CD4-positive, alpha-beta T cell (primary cell): ENCODE results near the gene SORCS2. TPM values are rescaled to one million over a fixed set of nuclear protein-coding genes. Genes with fewer than 3 reads are reported as not detected.

Experiments used
- ATAC-seq: fragments of 200-7000 bp; cut with Tn5 transposase; one replicate; pipeline ENCODE4 v1.10.0; 2022; ENCODE audit warnings: mild to moderate bottlenecking; ENCODE audit not compliant: poor library complexity
- CTCF ChIA-PET: fragments of 350-600 bp; sonication (Branson Sonifier 250); formaldehyde crosslinking; loops from one replicate; lab custom pipeline; 2021; ENCODE audit warnings: antibody characterized with exemption, inconsistent platforms; lab: Charles Lee
- POLR2A ChIA-PET: fragments of 350-600 bp; sonication (Branson Sonifier 250); formaldehyde crosslinking; loops from one replicate; lab custom pipeline; 2021; ENCODE audit warnings: antibody characterized with exemption, inconsistent platforms; lab: Charles Lee
- DNase-seq, 14 experiments: peaks; one replicate each; pipeline ENCODE4 v3.0.0-alpha.2; 2013 to 2020; ENCODE audit warnings: mixed read lengths in 2 of 14
- H3K27ac ChIP-seq, 2 donors: one replicate each; pipeline versions ENCODE4 v1.5.1 to v1.7.0; 2013; ENCODE audit warnings: low read length in 2 of 2, low read depth in 1 of 2, mild to moderate bottlenecking in 1 of 2
- H3K27me3 ChIP-seq, 2 experiments: 1 replicate in 1 of 2; 2 replicates in 1 of 2; pipeline versions ENCODE4 v1.6.1 to v1.7.0; 2013; ENCODE audit warnings: low read length in 2 of 2, control low read depth in 1 of 2, mild to moderate bottlenecking in 1 of 2, moderate library complexity in 1 of 2; ENCODE audit not compliant: insufficient read depth in 2 of 2, control insufficient read depth in 1 of 2
- H3K36me3 ChIP-seq: one replicate; pipeline ENCODE4 v1.6.1; 2013; ENCODE audit warnings: low read length, control low read depth; ENCODE audit not compliant: insufficient read depth
- H3K4me1 ChIP-seq: one replicate; pipeline ENCODE4 v1.6.1; 2013; ENCODE audit warnings: low read length, control low read depth; ENCODE audit not compliant: insufficient read depth
- H3K4me3 ChIP-seq: one replicate; pipeline ENCODE4 v1.5.1; 2013; ENCODE audit warnings: mild to moderate bottlenecking, low read length, moderate library complexity
- H3K9me3 ChIP-seq, 2 experiments: 1 replicate in 1 of 2; 2 replicates in 1 of 2; pipeline versions ENCODE4 v1.6.1 to v1.7.0; 2013; ENCODE audit warnings: low read length in 2 of 2, mild to moderate bottlenecking in 2 of 2, control low read depth in 1 of 2, moderate library complexity in 1 of 2; ENCODE audit not compliant: control insufficient read depth in 1 of 2, insufficient read depth in 1 of 2
- H3K27ac Mint-ChIP-seq: one replicate; pipeline ENCODE4 v1.8.0; 2020; ENCODE audit warnings: mixed read lengths
- H3K27me3 Mint-ChIP-seq: one replicate; pipeline ENCODE4 v1.8.0; 2021; ENCODE audit warnings: mixed read lengths
- H3K36me3 Mint-ChIP-seq: one replicate; pipeline ENCODE4 v1.8.0; 2021; ENCODE audit warnings: low read depth, mixed read lengths
- H3K4me1 Mint-ChIP-seq: one replicate; pipeline ENCODE4 v1.8.0; 2021; ENCODE audit warnings: low read depth, mixed read lengths
- H3K4me3 Mint-ChIP-seq: one replicate; pipeline ENCODE4 v1.8.0; 2020; ENCODE audit warnings: mild to moderate bottlenecking, mixed read lengths
- H3K9me3 Mint-ChIP-seq: one replicate; pipeline ENCODE4 v1.8.0; 2020; ENCODE audit warnings: mixed read lengths
- intact Hi-C, 2 experiments: fragments of 100-400 bp; cut with DNase I in 1 of 2; cut with micrococcal nuclease in 1 of 2; formaldehyde crosslinking; loops; one replicate each; pipeline versions ENCODE4 v1.15.1 to v1.9.0; 2023 to 2025; cut with DNase I, micrococcal nuclease
- total RNA-seq, 174 experiments: library from RNA in 2 of 174; stranded (reverse) in 2 of 174; gene quantifications; one replicate each; pipeline ENCODE4 v1.2.3 and lab custom pipeline; 2021 to 2026
- TF ChIP-seq, protein P1 (sequence below): fragments of 200-600 bp; IDR thresholded peaks from one replicate; pipeline ENCODE4 v1.8.0; 2022; ENCODE audit warnings: antibody characterized with exemption, mild to moderate bottlenecking

SORCS2 gene
- total RNA-seq, 2 experiments from 2014 or later = not detected

DNA sequence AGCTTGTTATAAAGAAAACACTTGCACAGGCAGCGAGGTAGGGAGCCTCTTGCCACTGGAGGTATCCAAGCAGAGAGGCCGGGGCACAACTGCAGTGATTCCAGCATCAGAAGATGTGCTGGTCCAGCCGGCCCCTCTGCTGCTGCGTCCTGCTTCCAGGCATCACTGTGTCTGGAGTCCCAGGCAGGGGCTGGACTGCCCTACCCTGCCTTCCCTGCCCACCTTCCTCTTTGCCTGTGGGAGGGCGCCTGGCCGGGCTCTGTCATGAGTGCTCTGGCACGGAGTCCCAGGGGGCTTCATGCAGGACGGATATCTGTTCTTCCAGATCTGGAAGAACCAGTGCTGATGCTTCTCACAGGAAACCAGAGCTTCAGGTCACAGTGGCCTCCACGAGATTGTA is 430.0 kb downstream of the SORCS2 start:
- Mint-ChIP-seq H3K4me3 (no peak overlapping the region), H3K27me3 (peaks cover 10% of the 10 kb centered on the region), H3K27ac (no peak overlapping the region), H3K9me3 (no peaks in the 10 kb centered on the region), H3K4me1 (no peaks in the 10 kb centered on the region), H3K36me3 (no peaks in the 10 kb centered on the region)
- TF ChIP-seq, protein P1, sequence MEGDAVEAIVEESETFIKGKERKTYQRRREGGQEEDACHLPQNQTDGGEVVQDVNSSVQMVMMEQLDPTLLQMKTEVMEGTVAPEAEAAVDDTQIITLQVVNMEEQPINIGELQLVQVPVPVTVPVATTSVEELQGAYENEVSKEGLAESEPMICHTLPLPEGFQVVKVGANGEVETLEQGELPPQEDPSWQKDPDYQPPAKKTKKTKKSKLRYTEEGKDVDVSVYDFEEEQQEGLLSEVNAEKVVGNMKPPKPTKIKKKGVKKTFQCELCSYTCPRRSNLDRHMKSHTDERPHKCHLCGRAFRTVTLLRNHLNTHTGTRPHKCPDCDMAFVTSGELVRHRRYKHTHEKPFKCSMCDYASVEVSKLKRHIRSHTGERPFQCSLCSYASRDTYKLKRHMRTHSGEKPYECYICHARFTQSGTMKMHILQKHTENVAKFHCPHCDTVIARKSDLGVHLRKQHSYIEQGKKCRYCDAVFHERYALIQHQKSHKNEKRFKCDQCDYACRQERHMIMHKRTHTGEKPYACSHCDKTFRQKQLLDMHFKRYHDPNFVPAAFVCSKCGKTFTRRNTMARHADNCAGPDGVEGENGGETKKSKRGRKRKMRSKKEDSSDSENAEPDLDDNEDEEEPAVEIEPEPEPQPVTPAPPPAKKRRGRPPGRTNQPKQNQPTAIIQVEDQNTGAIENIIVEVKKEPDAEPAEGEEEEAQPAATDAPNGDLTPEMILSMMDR = no peak
- no peak overlapping the region for H3K27ac ChIP-seq
- CTCF ChIA-PET = no interaction called here
- no peaks in the 10 kb centered on the region for H3K36me3 ChIP-seq
- no peak overlapping the region for H3K4me3 ChIP-seq
- H3K4me1 ChIP-seq = no peaks in the 10 kb centered on the region
- POLR2A ChIA-PET = no interaction called here
- DNase-seq (no peak), ATAC-seq (no peak)
- peaks cover 0 to 5% of the 10 kb centered on the region in 2 experiments for H3K9me3 ChIP-seq
- intact Hi-C loops = no loop called here
- H3K27me3 ChIP-seq = no peaks in the 10 kb centered on the region

DNA sequence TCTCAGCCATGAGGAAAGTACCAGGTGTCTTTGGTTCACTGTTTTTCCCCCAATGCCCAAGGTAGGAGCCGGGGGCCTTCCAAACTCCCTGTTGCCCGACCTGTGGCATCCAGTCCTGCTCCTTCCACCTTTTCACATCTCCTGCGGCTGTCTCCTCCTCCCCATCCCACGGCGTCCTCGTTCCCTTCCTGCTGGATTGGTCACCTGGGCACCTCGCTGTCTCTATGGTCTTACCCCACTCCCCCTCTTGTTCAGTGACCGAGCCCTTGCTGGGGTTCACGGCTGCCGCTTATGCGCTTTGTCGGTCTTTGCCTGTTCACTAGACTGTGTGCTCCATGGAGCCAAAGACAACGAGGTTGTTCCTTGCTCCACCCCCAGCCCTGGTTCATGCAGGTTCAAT is 431.1 kb downstream of the SORCS2 start:
- Histone ChIP-seq H3K4me1 (no peaks in the 10 kb centered on the region), H3K9me3 (peaks cover 0 to 5% of the 10 kb centered on the region in 2 experiments), H3K36me3 (no peaks in the 10 kb centered on the region), H3K27me3 (no peaks in the 10 kb centered on the region), H3K27ac (no peak overlapping the region), H3K4me3 (no peak overlapping the region)
- POLR2A ChIA-PET = no interaction called here
- ATAC-seq = no peak
- no peaks in the 10 kb centered on the region for H3K9me3 Mint-ChIP-seq
- intact Hi-C loops = no loop called here
- CTCF ChIA-PET = no interaction called here
- TF ChIP-seq, protein P1 = no peak
- no peak for DNase-seq
- no peak overlapping the region for H3K27ac Mint-ChIP-seq
- H3K27me3 Mint-ChIP-seq = peaks cover 12% of the 10 kb centered on the region
- H3K36me3 Mint-ChIP-seq = no peaks in the 10 kb centered on the region
- no peaks in the 10 kb centered on the region for H3K4me1 Mint-ChIP-seq
- H3K4me3 Mint-ChIP-seq = no peak overlapping the region

GRCh38 chr4:7624396-7624980 is 432.1 kb downstream of the SORCS2 start:
- no peak for DNase-seq
- intact Hi-C loops = no loop called here
- H3K4me3 ChIP-seq = no peak overlapping the region
- H3K4me1 Mint-ChIP-seq = no peaks in the 10 kb centered on the region
- H3K4me3 Mint-ChIP-seq = no peak overlapping the region
- TF ChIP-seq, protein P1 = no peak
- H3K27me3 ChIP-seq = no peaks in the 10 kb centered on the region
- no peak for ATAC-seq
- H3K27ac Mint-ChIP-seq = no peak overlapping the region
- peaks cover 14% of the 10 kb centered on the region for H3K27me3 Mint-ChIP-seq
- ChIA-PET POLR2A (no interaction called here), CTCF (no interaction called here)
- H3K36me3 Mint-ChIP-seq = no peaks in the 10 kb centered on the region
- H3K9me3 Mint-ChIP-seq = no peaks in the 10 kb centered on the region
- H3K27ac ChIP-seq = no peak overlapping the region
- H3K4me1 ChIP-seq = no peaks in the 10 kb centered on the region
- peaks cover 0 to 10% of the 10 kb centered on the region in 2 experiments for H3K9me3 ChIP-seq
- H3K36me3 ChIP-seq = no peaks in the 10 kb centered on the region
